GM21528 (cell line): ENCODE measurements around the gene CCDC148.
"Not testable (repeated sequence)": the region's sequence is repeated elsewhere in the genome, so short reads cannot be mapped to it uniquely, and the experiment has no call there.

ENCODE experiments used
- ATAC-seq: cut with Tn5 transposase; IDR thresholded peaks from one replicate; pipeline ENCODE4 v1.9.1; 2021; ENCODE audit warnings: mild to moderate bottlenecking, moderate library complexity; ENCODE audit not compliant: unreplicated experiment, low FRiP score

Gene CCDC148

DNA sequence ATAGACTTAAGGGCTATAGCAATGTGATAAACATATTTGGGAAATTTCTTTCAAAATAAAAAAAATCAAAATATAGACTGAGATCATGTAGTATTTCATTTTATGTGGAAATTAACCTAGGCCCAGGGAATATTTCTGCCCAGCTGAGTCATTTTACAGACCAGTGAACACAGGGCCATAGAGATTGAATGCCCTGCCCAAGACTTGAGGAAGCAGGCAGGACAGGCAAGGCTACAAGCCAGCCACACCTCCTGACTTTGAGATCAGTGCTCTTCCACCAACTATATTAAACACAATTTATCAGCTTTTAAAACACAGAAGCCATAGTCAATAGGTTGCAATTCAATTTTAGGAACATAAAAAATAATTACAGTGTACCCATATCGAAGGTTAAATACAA, 12.9 kb downstream of the CCDC148 start:
- ATAC-seq: no peak

- not testable (repeated sequence) for ATAC-seq
Measured at GRCh38 chr2:158439062-158439461, 17.5 kb downstream of the CCDC148 start.

GRCh38 chr2:158433716-158434115, 22.8 kb downstream of the CCDC148 start:
- ATAC-seq: not testable (repeated sequence)

DNA sequence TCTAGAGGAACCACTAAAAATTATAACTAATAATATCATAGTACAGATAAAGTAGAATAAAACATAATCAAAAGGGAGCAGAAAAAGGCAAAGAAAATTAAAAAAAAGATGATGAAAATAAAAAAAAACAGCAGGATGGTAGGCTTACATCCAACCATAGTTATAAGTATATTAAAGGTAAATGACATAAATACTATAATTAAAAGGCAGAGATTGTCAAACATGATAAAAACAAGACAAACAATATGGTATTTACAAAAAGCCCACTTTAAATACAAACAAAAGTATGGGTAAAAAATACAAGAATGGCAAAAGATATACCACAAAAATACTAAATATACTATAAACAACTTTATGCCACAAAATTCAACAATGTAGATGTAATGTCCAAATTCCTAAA, 24.4 kb downstream of the CCDC148 start:
- no peak for ATAC-seq

GRCh38 chr2:158414538-158414937, 42.0 kb downstream of the CCDC148 start:
- ATAC-seq: no peak

DNA sequence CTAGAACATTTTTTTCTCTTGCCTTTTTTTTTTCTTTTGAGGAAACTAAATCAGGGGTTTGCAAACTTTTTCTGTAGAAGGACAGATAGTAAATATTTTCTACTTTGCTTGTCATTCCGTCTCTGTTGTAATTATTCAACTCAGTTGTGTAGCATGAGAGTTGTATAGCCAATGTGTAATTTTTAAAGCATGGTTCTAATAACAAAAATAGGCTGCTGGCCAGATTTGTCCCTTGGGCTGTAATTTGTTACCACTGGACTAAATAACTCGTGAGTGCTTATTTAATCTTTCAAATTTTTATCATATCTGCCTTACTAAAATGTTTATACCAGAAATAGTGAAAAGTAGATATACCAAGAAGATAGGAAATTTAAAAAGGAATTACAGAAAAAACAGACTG, 43.0 kb downstream of the CCDC148 start:
- no peak for ATAC-seq

GRCh38 chr2:158412206-158412605, 44.3 kb downstream of the CCDC148 start:
- no peak for ATAC-seq

GRCh38 chr2:158411748-158412147, 44.8 kb downstream of the CCDC148 start:
- ATAC-seq: no peak

DNA sequence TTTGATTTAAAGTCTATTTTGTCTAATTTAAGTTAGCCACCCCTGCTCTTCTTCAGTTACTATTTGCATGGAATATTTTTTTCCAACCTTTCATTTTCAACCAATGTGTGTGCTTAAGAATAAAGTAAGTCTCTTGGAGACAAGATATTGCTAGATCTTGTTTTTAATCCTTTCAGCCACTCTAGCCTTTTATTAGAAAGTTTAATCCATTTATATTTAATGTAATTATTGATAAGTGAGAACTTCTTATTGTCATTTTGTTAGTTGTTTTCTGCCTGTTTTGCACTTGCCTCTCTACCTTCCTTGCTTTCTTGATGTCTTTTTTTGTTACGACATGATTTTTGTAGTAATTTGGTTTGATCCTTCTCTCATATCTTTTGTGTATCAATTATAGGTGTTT, 46.4 kb downstream of the CCDC148 start:
- no peak for ATAC-seq

GRCh38 chr2:158407031-158407430, 49.5 kb downstream of the CCDC148 start:
- ATAC-seq: no peak

GRCh38 chr2:158405341-158405740, 51.2 kb downstream of the CCDC148 start:
- ATAC-seq: no peak

GRCh38 chr2:158403237-158403636, 53.3 kb downstream of the CCDC148 start:
- no peak for ATAC-seq

GRCh38 chr2:158402665-158403064, 53.9 kb downstream of the CCDC148 start:
- no peak for ATAC-seq

DNA sequence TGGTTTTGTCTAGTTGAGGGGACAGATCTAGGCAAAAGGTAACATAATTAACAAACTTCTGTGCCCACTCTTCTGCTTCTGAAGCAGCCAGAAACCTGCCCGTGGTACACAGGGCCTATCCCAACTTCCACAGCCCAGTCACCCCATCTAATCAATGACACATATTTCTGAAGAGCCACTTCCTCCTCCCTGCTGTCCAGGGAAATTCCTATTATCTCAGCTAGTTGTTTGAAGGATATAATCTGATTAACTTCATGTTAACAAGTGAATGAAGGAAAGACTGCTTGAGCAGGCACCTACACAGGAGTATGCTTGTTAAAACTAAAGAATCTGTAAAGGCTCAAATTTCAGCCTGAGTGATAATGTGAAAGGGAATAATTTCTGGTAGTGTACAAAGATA, 61.4 kb downstream of the CCDC148 start:
- ATAC-seq: no peak

GRCh38 chr2:158394453-158394852, 62.1 kb downstream of the CCDC148 start:
- no peak for ATAC-seq

GRCh38 chr2:158393886-158394285, 62.7 kb downstream of the CCDC148 start:
- ATAC-seq: no peak

- no peak for ATAC-seq
Measured at GRCh38 chr2:158392687-158393086, 63.9 kb downstream of the CCDC148 start.

GRCh38 chr2:158391876-158392275, 64.7 kb downstream of the CCDC148 start:
- ATAC-seq: no peak

GRCh38 chr2:158391361-158391760, 65.2 kb downstream of the CCDC148 start:
- ATAC-seq: no peak

- ATAC-seq: no peak
Measured at GRCh38 chr2:158388159-158388558, 68.4 kb downstream of the CCDC148 start.

- no peak for ATAC-seq
Measured at GRCh38 chr2:158385646-158386045, 70.9 kb downstream of the CCDC148 start.

- ATAC-seq: no peak
Measured at GRCh38 chr2:158381978-158382377, 74.6 kb downstream of the CCDC148 start.

DNA sequence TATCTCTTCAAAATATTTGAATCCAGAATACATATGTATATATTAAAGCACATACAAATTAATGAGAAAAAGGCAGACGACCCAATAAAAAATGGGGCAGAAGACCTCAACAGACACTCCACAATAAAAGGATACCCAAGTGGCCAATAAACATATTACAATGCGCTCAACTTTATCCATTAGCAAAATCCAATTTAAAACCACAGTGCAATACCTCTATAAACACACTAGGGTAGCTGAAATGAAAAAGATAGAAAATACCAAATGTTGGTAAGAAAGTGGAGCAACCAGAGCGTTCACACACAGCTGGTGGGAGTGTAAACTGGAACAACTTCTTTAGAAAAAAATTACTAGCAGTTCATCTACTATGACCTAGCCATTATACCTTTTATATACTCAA, 75.3 kb downstream of the CCDC148 start:
- ATAC-seq: no peak
